HG02870 (cell line): ENCODE results near the gene MROH8.
"Not testable (repeated sequence)": the region's sequence is repeated elsewhere in the genome, so short reads cannot be mapped to it uniquely, and the experiment has no call there.

Experiments
- ATAC-seq: cut with Tn5 transposase; IDR thresholded peaks from one replicate; pipeline ENCODE4 v1.9.1; 2021; ENCODE audit warnings: mild to moderate bottlenecking, moderate library complexity; ENCODE audit not compliant: unreplicated experiment

MROH8 gene

DNA sequence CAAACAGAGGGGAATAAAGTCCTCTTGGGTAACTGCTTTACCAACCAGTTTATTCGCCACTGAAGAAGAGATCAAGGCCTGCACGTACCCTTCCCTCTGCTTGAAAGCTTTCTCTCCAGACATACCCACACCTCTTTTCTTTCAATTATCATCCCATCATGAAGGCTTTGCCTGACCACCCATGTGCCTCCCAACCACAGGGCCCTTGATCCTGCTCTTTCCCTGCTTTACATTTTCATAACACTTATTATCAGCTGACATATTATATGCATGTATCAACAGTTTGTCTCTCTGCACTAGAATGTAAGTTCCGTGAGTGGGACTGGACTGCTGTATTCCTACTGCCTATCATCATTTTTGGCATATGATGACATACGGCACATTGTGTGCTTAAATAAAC lies 21.1 kb downstream of the MROH8 start:
- ATAC-seq = no peak

DNA sequence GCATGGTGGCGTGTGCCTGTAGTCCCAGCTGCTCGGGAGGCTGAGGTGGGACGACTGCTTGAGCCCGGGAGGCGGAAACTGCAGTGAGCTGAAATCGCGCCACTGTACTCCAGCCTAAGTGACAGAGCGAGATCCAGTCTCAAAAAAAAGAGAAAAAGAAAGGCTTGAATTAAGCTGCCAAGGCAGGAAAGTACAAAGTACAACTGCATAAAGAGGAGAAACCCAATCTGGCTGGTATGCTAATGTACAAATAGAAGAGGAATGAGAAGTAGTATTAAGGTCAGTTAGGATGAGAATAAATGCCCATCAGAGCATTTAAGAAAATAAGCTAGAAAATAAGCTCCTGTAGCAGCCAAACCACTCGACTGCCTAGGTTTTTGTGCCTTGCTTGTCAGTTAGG lies 23.4 kb downstream of the MROH8 start:
- ATAC-seq = no peak

DNA sequence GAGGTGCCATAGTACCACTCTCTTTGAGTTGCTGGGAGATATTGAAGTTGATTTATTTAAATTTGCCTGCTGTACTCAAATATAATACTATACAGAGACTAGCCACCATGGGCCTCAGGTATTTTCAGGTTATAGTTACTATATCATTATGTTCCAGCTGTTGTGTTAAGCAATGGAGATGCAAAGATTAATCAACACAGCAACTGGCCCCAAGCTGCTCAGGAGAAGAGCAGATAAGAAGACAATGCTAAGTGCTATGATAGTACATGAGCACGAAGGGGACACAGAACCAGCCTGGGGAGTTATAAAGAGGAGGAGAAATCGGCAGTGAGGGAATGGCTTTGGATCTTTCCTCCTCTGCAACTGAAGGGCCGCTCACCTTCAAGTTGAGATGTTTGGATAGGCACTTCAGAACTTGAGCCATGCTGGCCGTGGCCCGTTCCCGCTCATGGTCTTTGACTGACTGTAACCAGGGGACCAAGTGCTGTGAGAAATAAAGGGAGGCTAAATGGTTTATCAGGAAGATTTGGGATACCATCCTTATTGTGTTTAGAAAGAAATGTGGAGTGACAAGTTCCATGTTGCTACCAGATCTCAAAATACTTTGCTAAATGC lies 24.6 kb downstream of the MROH8 start:
- ATAC-seq = no peak

DNA sequence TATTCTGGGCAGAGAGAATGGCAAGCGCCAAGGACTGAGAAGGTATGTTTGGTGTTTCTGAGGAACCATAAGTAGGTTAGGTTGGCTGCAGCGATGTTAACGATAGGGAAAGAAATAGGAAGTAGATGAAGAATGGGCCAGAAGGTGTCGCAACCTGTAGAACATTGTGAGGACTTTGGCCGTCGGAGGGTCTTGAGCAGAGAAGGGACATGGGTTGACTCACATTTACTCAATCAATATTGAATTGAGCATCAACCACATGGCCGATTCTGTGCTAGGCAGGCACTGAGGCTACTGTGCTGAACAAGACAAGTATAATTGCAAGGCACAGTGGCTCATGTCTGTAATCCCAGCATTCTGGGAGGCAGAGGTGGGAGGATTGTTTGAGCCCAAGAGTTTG lies 27.1 kb downstream of the MROH8 start:
- ATAC-seq = no peak

DNA sequence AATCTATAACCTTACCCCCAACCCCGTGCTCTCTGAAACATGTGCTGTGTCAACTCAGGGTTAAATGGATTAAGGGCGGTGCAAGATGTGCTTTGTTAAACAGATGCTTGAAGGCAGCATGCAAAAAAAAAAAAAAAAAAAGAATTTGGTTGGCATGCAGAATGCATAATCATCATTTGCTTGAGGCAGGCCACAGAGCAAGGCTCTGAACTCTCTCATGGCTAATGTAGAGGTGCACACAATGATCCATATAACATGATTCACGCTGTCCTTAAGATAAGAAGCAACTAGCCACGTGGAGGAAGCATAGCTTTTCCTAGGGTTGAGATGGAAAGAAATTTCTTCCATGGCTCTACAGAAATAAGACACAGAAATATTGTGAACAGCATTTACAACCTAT lies 27.8 kb downstream of the MROH8 start:
- ATAC-seq = no peak

DNA sequence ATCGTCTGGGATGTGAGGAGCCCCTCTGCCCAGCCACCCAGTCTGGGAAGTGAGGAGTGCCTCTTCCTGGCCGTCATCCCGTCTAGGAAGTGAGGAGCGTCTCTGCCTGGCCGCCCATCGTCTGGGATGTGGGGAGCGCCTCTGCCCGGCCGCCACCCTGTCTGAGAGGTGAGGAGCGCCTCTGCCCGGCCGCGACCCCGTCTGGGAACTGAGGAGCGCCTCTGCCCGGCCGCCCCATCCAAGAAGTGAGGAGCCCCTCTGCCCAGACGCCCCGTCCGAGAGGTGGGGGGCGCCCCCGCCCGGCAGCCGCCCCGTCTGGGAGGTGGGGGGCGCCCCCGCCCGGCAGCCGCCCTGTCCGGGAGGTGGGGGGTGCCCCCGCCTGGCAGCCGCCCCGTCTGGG lies 28.5 kb downstream of the MROH8 start:
- not testable (repeated sequence) for ATAC-seq

DNA sequence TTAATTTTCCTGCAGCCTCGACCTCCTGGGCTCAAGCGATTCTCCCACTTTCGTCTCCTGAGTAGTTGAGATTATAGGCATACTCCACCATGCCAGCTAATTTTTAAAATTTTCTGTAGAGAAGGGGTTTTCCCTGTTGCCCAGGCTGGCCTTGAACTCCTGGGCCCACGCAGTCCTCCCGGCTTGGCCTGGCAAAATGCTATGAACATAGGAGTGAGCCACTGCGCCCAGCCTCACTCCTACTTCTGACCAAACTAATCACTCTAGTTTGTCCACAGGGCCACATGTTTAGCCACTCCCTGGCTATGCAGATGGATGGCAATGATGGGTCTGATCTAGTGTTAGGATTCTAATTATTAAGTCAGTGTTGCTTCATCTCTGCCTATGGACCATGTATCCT lies 32.1 kb downstream of the MROH8 start:
- no peak for ATAC-seq

DNA sequence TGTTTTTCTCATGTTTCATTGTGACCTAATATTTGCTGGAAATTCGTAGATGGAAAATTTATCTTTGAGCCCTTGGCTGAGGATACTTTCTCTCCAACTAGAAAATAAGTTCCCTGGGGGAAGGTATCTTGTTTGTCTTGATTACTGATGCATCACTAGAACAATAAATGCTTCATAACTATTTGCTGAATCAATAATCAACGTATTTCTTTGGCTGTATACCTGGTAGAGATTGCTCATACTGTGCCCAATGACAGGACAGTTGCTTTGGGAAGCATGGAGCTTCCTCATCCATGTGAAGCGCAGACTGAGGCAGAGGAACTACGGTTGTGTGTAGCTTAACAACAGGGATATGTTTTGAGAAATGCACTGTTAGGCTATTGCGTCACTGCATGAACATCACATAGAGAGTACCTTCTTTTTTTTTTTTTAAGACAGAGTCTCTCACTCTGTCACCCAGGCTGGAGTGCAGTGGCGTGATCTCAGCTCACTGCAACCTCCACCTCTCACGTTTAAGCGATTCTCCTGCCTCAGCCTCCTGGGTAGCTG lies 34.4 kb downstream of the MROH8 start:
- no peak for ATAC-seq

DNA sequence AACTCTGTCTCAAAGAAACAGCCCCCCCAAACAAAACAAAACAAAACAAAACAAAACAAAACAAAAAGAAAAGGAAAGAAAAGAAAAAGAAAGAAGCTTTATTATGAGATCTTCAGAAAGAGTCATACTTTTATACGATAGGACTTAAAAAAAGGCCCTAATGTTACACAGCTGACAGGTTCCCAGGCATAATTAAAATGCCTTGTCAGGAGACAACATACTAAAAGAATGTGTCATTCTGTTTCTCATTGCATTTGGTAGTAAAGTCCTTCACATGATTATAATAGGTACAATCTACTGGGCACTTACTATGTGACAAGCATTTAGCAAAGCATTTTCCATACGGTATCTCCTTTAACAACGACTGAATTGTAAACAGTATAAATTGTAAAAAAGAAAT lies 36.6 kb downstream of the MROH8 start:
- no peak for ATAC-seq

DNA sequence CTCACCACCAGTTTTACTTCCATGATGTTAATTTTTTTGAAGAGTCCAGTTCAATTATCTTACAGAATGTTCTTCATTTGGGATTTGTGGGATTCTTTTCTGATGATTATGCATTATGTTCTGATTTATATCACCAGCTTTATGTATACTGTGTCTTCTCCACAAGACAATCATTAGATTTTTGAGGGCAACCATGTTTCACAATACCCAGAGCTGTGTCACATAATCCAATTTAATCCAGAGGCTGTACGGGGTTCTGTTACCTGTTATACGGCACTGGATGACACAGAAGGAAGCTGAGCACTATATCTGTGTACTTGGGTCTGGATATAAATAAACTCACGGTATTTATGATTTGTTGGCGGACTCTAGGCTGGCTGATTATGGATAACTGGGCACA lies 41.8 kb downstream of the MROH8 start:
- no peak for ATAC-seq

DNA sequence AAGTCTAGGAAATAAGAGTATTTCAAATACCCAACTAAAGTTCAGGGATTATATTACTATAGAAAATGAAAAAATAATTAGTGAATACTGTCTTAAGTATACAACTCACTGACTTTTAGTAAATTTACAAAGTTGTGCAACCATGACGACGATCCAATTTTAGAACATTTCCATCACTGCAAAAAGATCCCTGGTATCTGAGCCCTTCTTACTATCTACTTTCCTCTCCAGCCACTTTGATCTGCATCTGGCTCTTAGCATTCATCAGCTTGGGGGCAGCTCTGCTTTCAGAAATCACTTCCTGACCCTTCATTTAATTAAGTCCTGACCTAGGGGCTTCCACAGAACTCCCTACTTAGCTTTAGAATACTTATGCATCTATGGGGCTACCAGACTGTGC lies 45.4 kb downstream of the MROH8 start:
- ATAC-seq = no peak

DNA sequence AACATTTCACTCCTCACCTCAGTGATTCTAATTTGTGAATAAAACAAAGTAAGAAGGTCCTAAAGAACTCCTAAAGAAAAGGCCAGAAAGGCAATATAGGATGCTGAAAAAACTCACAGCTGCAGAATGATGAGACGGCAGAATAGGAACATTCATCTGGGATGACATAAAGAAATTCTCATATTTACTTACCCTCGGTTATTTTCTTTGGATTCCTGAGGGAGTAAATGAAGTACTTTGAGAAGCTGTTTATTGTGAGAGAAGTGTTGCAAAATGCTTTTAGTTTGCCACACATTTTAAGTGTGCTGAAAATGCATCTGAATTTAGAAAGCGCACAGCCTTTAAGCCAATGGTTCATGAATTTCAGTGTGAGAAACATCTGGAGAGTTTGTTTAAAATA lies 47.9 kb downstream of the MROH8 start:
- ATAC-seq = no peak

DNA sequence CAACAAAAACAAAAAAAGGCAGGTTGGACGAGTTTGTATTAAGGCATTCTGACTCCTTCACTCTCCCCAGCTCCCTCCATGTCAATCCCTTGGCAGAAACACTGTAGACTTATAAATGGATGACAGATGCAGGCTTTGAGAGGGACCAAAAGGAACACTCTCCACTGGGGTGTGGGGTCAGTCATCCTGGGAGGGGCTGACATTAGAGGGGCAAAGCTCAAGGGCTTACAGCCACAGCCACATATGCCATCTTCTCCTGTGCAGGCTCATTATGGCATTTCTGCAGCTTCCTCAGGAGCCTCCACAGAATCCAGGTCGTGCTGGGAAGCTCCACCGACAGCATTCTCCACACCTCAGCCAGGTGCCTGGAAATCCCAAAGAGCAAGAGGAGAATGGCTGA lies 50.5 kb downstream of the MROH8 start:
- no peak for ATAC-seq

DNA sequence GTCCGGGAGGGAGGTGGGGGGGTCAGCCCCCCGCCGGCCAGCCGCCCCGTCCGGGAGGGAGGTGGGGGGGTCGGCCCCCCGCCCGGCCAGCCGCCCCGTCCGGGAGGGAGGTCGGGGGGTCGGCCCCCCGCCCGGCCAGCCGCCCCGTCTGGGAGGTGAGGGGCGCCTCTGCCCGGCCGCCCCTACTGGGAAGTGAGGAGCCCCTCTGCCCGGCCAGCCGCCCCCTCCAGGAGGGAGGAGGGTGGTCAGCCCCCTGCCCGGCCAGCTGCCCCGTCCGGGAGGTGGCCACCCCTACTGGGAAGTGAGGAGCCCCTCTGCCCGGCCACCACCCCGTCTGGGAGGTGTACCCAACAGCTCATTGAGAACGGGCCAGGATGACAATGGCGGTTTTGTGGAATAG lies 53.1 kb downstream of the MROH8 start:
- not testable (repeated sequence) for ATAC-seq

DNA sequence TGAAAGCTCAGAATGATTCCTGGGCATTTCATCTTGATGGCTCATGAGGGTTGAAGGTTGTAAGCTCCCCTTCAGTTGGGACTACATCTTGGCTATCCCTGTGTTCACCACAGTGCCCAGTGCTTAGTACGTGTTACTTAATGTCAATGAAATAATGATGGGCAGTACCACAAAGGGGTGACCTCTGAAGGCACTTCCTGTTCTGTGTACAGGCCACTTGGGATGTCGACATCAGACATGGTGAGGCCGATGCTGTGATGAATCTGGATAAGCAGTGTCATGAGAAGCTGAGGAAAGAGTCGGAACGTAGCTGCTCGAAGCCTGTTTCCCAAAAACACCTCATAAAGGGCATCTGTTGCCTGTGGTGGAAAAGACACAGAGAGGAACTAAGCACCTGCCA lies 55.9 kb downstream of the MROH8 start:
- ATAC-seq = no peak

DNA sequence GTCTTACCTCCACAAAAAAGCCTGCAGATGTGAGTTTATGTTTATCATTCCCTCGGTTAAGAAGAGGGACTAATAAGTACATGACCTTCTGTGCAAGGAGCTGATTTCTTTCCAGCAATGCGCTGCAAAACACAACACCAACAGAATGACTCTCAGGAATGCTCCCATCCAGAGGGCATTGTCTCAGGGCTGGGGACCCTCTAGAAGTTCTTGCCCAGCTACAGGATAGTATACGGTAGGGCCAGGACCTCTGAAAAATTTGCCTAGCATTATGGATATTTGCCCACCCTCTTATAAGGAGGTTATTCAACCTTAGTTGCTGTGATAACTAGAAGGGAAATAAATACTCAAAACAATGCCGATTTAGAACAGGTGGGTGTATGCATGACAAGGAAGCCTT lies 58.9 kb downstream of the MROH8 start:
- no peak for ATAC-seq

DNA sequence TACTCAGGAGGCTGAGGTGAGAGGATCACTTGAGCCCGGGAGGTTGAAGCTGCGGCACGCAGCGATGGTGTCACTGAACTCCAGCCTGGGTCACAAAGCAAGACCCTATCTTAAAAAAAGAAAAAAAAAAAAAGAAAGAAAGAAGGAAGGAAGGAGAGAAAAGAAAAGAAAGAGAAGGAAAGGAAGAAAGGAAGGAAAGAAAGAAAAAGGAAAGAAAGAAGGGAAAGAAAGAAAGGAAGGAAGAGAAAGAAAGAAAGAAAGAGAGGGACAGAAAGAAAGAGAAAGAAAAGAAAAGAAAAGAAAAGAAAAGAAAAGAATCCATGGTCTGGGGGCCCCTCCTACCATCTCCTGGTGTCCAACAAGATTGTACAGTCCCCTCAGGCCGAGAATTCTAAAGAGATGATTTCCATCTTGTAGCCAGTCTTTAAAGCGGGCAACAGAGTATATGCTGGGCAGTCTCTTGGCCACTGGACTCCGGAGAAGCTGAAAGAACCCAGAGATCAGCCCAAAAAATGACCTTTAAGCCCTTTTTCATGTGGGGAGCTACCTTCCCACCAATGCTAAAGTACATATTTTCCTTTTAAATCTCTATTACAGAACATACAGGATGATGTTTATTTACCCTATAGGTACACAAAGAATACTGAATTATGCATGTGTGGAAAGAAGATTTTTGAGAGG lies 59.9 kb downstream of the MROH8 start:
- no peak for ATAC-seq

DNA sequence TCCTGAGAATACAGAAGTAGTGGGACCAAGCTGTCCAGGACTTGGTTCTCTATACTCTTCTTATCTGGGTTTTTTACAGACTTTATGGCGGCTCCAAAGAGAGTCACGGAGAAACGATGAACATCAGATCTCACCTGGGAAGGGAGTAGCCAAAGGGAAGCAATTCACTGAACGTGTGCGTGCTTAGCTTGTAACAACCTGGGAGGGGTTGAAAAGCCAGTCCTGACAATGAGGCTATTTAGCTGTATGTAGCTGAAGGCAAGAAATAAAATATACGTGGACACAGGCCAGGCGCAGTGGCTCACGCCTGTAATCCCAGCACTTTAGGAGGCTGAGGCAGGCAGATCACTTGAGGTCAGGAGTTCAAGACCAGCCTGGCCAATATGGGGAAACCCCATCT lies 65.3 kb downstream of the MROH8 start:
- ATAC-seq = no peak

DNA sequence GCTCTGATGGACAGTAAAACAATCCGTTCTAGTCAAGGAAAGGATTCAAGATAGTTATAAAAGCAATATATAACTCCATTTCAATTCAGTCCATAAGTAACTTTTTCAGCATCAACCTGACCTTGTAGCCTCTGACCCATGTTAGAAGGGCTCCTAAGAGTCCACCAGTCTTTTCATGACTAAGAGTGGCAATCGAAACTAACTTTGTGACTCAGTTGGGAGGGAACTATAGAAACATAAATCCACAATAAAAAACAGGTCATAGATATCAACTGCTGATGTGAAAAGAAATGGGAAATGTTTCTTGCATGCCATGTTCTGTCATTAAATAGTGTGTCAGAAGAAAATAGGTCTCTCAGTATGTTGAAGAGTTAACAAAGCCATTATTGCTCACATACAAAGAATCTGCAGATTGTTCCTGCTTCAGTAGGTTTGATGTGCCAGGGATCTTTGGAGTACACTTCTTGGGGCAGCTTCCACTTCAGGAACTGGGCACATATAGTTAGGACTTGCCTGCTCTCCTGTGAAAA lies 67.4 kb downstream of the MROH8 start:
- ATAC-seq = no peak

DNA sequence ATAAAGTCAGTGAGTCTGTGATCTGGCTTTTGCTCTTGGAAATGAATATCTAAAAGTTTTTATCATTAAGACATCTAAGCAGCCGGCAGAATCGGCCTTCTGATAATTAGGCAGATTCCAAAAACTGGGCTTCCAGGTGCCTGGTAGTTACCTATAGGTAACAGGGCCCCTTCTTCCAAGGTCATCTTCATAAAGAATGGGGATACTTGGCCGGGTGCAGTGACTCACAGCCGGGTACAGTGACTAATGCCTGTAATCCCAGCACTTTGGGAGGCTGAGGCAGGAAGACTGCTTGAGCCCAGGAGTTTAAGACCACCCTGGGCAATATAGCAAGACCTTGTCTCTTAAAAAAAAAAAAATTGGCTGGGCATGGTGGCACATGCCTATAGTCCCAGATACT lies 70.7 kb downstream of the MROH8 start:
- ATAC-seq = no peak

DNA sequence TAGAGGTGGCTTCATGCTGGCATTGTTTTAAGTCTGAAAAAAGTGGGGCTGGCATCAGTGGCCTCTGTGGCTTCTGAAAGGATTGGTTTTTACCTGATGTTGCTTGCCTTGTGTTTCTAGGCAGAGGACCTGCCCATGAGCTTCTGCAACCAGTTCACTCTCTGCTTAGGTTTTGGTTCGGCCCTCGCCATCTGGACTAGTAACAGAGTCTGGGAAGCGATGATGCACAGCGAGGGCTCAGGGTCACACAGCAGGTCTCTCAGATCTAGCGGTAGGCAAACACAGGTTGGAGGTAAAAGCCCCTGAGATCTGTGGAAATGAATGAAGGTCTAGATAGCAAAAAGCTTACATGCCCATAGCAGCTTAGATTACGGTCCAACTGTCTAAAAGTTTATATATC lies 76.8 kb downstream of the MROH8 start:
- ATAC-seq = no peak

DNA sequence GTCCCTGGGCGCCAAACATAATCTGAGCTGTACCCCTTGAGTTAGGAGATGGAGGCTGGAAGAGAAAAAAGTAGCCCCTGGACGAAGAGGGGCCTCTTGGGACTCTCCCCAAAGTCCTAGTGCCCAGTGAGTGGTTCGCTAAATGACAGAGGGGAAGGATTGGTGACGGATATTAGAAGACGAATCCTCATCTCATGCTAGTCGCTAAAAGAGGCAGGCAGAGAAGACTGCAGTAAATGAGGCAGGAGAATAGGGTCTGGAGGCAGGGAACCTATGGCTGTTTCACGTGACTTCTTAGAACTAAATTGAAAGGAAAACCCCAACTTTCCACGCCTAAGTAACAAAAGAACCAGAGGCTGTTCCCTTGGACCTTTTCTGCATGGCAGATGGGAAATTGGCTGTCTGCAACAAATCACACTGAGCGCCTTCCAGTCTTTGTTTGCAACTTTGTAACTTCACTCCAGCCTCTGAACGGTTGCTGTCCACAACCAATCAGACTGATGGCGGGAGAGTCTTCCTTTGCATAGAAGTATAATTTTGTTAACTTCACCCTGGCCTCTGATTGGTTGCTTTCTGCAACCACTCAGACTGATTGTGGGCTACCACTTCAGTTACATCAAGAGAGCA lies 82.8 kb downstream of the MROH8 start:
- ATAC-seq = no peak
